Liver (tissue), 2 donors: Measurements from ENCODE around the gene TBL2.

Experiments
- TF ChIP-seq, protein P1 (sequence below): IDR thresholded peaks from 2 replicates; pipeline ENCODE4 v1.6.1; 2016; ENCODE audit warnings: antibody characterized with exemption, mild to moderate bottlenecking
- TF ChIP-seq, protein P2 (sequence below): fragments of 150-350 bp; IDR thresholded peaks from 2 replicates; pipeline ENCODE4 v1.5.1; 2017; ENCODE audit warnings: improper control_type of control experiment, low read depth, low read length; ENCODE audit not compliant: missing input control
- donor health status: healthy.

DNA sequence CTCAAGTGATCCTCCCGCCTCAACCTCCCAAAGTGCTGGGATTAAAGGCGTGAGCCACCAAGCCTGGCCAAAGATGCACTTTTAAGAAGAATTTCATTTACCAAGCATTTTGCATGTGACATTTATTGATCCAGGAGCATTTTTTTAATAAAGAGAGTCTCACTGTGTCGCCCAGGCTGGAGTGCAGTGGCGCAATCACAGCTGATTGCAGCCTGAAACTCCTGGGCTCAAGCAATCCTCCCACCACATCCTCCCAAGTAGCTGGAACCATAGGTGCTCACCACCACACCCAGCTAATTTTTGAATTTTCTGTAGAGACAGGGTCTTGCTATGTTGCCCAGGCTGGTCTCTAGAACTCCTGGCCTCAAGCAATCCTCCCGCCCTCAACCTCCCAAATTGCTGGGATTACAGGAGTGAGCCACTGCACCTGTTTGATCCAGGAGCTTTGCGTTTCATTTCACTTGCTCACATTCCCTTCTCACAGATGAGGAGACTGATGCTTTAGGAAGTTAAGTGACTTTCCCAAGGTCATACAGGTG, 4.4 kb upstream of the TBL2 start:
- TF ChIP-seq, protein P1, sequence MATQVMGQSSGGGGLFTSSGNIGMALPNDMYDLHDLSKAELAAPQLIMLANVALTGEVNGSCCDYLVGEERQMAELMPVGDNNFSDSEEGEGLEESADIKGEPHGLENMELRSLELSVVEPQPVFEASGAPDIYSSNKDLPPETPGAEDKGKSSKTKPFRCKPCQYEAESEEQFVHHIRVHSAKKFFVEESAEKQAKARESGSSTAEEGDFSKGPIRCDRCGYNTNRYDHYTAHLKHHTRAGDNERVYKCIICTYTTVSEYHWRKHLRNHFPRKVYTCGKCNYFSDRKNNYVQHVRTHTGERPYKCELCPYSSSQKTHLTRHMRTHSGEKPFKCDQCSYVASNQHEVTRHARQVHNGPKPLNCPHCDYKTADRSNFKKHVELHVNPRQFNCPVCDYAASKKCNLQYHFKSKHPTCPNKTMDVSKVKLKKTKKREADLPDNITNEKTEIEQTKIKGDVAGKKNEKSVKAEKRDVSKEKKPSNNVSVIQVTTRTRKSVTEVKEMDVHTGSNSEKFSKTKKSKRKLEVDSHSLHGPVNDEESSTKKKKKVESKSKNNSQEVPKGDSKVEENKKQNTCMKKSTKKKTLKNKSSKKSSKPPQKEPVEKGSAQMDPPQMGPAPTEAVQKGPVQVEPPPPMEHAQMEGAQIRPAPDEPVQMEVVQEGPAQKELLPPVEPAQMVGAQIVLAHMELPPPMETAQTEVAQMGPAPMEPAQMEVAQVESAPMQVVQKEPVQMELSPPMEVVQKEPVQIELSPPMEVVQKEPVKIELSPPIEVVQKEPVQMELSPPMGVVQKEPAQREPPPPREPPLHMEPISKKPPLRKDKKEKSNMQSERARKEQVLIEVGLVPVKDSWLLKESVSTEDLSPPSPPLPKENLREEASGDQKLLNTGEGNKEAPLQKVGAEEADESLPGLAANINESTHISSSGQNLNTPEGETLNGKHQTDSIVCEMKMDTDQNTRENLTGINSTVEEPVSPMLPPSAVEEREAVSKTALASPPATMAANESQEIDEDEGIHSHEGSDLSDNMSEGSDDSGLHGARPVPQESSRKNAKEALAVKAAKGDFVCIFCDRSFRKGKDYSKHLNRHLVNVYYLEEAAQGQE = no peak
- TF ChIP-seq, protein P2, sequence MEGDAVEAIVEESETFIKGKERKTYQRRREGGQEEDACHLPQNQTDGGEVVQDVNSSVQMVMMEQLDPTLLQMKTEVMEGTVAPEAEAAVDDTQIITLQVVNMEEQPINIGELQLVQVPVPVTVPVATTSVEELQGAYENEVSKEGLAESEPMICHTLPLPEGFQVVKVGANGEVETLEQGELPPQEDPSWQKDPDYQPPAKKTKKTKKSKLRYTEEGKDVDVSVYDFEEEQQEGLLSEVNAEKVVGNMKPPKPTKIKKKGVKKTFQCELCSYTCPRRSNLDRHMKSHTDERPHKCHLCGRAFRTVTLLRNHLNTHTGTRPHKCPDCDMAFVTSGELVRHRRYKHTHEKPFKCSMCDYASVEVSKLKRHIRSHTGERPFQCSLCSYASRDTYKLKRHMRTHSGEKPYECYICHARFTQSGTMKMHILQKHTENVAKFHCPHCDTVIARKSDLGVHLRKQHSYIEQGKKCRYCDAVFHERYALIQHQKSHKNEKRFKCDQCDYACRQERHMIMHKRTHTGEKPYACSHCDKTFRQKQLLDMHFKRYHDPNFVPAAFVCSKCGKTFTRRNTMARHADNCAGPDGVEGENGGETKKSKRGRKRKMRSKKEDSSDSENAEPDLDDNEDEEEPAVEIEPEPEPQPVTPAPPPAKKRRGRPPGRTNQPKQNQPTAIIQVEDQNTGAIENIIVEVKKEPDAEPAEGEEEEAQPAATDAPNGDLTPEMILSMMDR = no peak
